Keratinocyte (primary cell): ENCODE results near the gene TSC22D3.

Experiments
- CTCF ChIP-seq, 3 experiments: IDR thresholded peaks in 1 of 3; conservative IDR thresholded peaks in 1 of 3; optimal IDR thresholded peaks in 1 of 3; 2 replicates in 2 of 3; 3 replicates in 1 of 3; pipeline versions ENCODE3 to v1.5.1; 2011; ENCODE audit warnings: low read length in 3 of 3, mild to moderate bottlenecking in 3 of 3, moderate library complexity in 2 of 3, control low read depth in 1 of 3, inconsistent platforms in 1 of 3; ENCODE audit not compliant: insufficient read depth in 2 of 3; ENCODE audit errors: extremely low read depth in 1 of 3
- EZH2 ChIP-seq: IDR thresholded peaks from one replicate; pipeline ENCODE4 v1.6.1; 2012; ENCODE audit warnings: inconsistent platforms, mild to moderate bottlenecking, low read length, moderate library complexity

- no peak for TF ChIP-seq CTCF (optimal IDR thresholded peaks at IDR 0.05 in 1 of 3, IDR thresholded peaks at IDR 0.05 in 1 of 3, conservative IDR thresholded peaks at IDR 0.05 in 1 of 3; ENCODE audit: extremely low read depth in 1 of 3, insufficient read depth in 2 of 3, low read length in 3 of 3)
- no peak for TF ChIP-seq EZH2
Measured at GRCh38 chrX:107709266-107709806, 66.3 kb downstream of the TSC22D3 start.
